Endothelial cell of umbilical vein (primary cell): ENCODE results near the gene RORC. TPM values are rescaled to one million over a fixed set of nuclear protein-coding genes. Genes with fewer than 3 reads are reported as not detected.

Experiments
- BruUV-seq: library from RNA; stranded (reverse); fragments of 400-500 nt; replicated peaks from 2 replicates; lab custom pipeline; 2021; lab: Mats Ljungman, UMichigan
- CTCF ChIA-PET: fragments of 300-600, 350-600 bp; sonication (Branson Sonifier 250); formaldehyde crosslinking; loops from one replicate; lab custom pipeline; 2021; ENCODE audit warnings: antibody characterized with exemption, inconsistent platforms; lab: Charles Lee
- POLR2A ChIA-PET: fragments of 300-600, 350-600 bp; sonication (Branson Sonifier 250); formaldehyde crosslinking; loops from one replicate; lab custom pipeline; 2021; ENCODE audit warnings: antibody characterized with exemption, inconsistent platforms; lab: Charles Lee
- DNase-seq: peaks from one replicate; pipeline ENCODE4 v3.0.0-alpha.2; 2011; ENCODE audit warnings: low read depth, low spot score
- FAIRE-seq: peaks from 2 replicates; lab custom pipeline; 2011; peaks lifted over from hg19 to GRCh38; lab: Jason Lieb, UNC
- H2AFZ ChIP-seq: 2 replicates; pipeline ENCODE4 v1.6.0; 2012; ENCODE audit warnings: low read depth, low read length, control low read depth, inconsistent platforms
- H3K27ac ChIP-seq: 2 replicates; pipeline ENCODE4 v1.5.1; 2011; ENCODE audit warnings: low read depth, mild to moderate bottlenecking, control low read depth, low read length, moderate library complexity; ENCODE audit not compliant: insufficient read depth
- H3K27me3 ChIP-seq, 2 experiments: 2 replicates each; pipeline versions ENCODE4 v1.6.0 to v1.6.1; 2011; ENCODE audit warnings: low read length in 2 of 2, mixed read lengths in 1 of 2; ENCODE audit not compliant: control insufficient read depth in 2 of 2, insufficient read depth in 2 of 2
- H3K36me3 ChIP-seq, 2 experiments: 2 replicates in 1 of 2; 3 replicates in 1 of 2; pipeline ENCODE4 v1.5.1; 2011; ENCODE audit warnings: low read length in 2 of 2, mild to moderate bottlenecking in 1 of 2, moderate library complexity in 1 of 2; ENCODE audit not compliant: control insufficient read depth in 2 of 2, insufficient read depth in 2 of 2; ENCODE audit errors: extremely low read depth in 1 of 2
- H3K4me1 ChIP-seq: 3 replicates; pipeline ENCODE4 v1.5.1; 2011; ENCODE audit warnings: mild to moderate bottlenecking, low read length; ENCODE audit not compliant: control insufficient read depth, insufficient read depth; ENCODE audit errors: extremely low read depth
- H3K4me2 ChIP-seq: 2 replicates; pipeline ENCODE4 v1.6.1; 2011; ENCODE audit warnings: low read length, control low read depth, mixed read lengths; ENCODE audit not compliant: insufficient read depth
- H3K4me3 ChIP-seq, 3 experiments: fragments of 200-600 bp in 1 of 3; sonication (generic), shearing (Covaris generic) in 1 of 3; replicated peaks in 1 of 3; 2 replicates each; pipeline ENCODE4 v1.5.1; 2011 to 2016; ENCODE audit warnings: control low read depth in 3 of 3, low read length in 3 of 3, mild to moderate bottlenecking in 2 of 3, inconsistent platforms in 1 of 3, low read depth in 1 of 3, moderate library complexity in 1 of 3; ENCODE audit not compliant: insufficient read depth in 1 of 3
- H3K79me2 ChIP-seq: 2 replicates; pipeline ENCODE4 v1.6.0; 2012; ENCODE audit warnings: low read length, inconsistent platforms; ENCODE audit not compliant: control insufficient read depth, insufficient read depth
- H3K9ac ChIP-seq: replicated peaks from 2 replicates; pipeline ENCODE3; 2011; ENCODE audit warnings: low read length, control low read depth; ENCODE audit not compliant: insufficient read depth; ENCODE audit errors: extremely low read depth
- H3K9me1 ChIP-seq: replicated peaks from 3 replicates; pipeline ENCODE4 v1.6.0; 2011; ENCODE audit warnings: mild to moderate bottlenecking, low read length; ENCODE audit not compliant: control insufficient read depth, insufficient read depth; ENCODE audit errors: extremely low read depth
- H3K9me3 ChIP-seq: replicated peaks from 2 replicates; pipeline ENCODE4 v1.5.1; 2012; ENCODE audit warnings: low read length, inconsistent platforms; ENCODE audit not compliant: control insufficient read depth, insufficient read depth
- H4K20me1 ChIP-seq: replicated peaks from 2 replicates; pipeline ENCODE3; 2011; ENCODE audit warnings: mild to moderate bottlenecking, low read length; ENCODE audit not compliant: control insufficient read depth, insufficient read depth; ENCODE audit errors: extremely low read depth
- EZH2 ChIP-seq: IDR thresholded peaks from 2 replicates; pipeline ENCODE4 v1.6.1; 2012; ENCODE audit warnings: borderline replicate concordance, low read depth, mild to moderate bottlenecking, moderate library complexity, low read length, inconsistent platforms; ENCODE audit not compliant: severe bottlenecking
- FOS ChIP-seq: IDR thresholded peaks from 2 replicates; pipeline ENCODE4 v1.6.1; 2011; ENCODE audit warnings: mild to moderate bottlenecking, low read length, moderate library complexity, borderline replicate concordance; ENCODE audit not compliant: insufficient read depth
- GATA2 ChIP-seq: IDR thresholded peaks from 2 replicates; pipeline ENCODE4 v1.7.0; 2011; ENCODE audit warnings: low read depth, mild to moderate bottlenecking, moderate library complexity, mixed read lengths, low read length; ENCODE audit not compliant: insufficient read length, insufficient read depth
- JUN ChIP-seq: IDR thresholded peaks from 2 replicates; pipeline ENCODE4 v1.6.1; 2011; ENCODE audit warnings: borderline replicate concordance, low read depth; ENCODE audit not compliant: insufficient read length, insufficient read depth
- MYC ChIP-seq: IDR thresholded peaks from one replicate; pipeline ENCODE4 v1.6.1; 2011; ENCODE audit warnings: mild to moderate bottlenecking, low read depth, low read length
- POLR2A ChIP-seq: IDR thresholded peaks from 2 replicates; pipeline ENCODE4 v1.6.1; 2012; ENCODE audit warnings: low read depth, mild to moderate bottlenecking, control low read depth, low read length
- POLR2AphosphoS5 ChIP-seq: IDR thresholded peaks from 2 replicates; pipeline ENCODE4 v1.6.1; 2012; ENCODE audit warnings: low read depth, mild to moderate bottlenecking, control low read depth, low read length, moderate library complexity; ENCODE audit not compliant: insufficient read depth
- dilution Hi-C: fragments of 300-500 bp; cut with MboI; formaldehyde crosslinking; loops from one replicate; pipeline ENCODE4 v1.15.0; 2019; ENCODE audit warnings: low sequenced_read_pairs; ENCODE audit not compliant: extremely low pct_ligation_motif_present
- intact Hi-C: fragments of 100-400 bp; cut with micrococcal nuclease; formaldehyde crosslinking; loops from one replicate; pipeline ENCODE4 v1.10.0; 2022
- polyA plus RNA-seq, 4 experiments: library from polyadenylated mRNA; depleted of rRNA in 3 of 4; stranded (reverse) in 3 of 4; unstranded in 1 of 4; fragments of >200 nt; gene quantifications; 2 replicates each; pipeline versions ENCODE4 v1.2.1 to v1.2.3, GENCODE V29; 2011 to 2012; ENCODE audit warnings: missing spikeins in 1 of 4
- total RNA-seq: library from RNA; stranded (reverse); gene quantifications from 2 replicates; pipeline ENCODE4 v1.2.3, GENCODE V29; 2021
- TF ChIP-seq, protein P1 (sequence below): IDR thresholded peaks from 2 replicates; pipeline ENCODE4 v1.6.1; 2011; ENCODE audit not compliant: insufficient read depth, insufficient read length
- TF ChIP-seq, protein P2 (sequence below), 2 donors: IDR thresholded peaks; 1 replicate in 1 of 2; 2 replicates in 1 of 2; pipeline ENCODE4 v1.5.1; 2011; ENCODE audit warnings: low read length in 2 of 2, mild to moderate bottlenecking in 2 of 2, moderate library complexity in 2 of 2, control low read depth in 1 of 2, inconsistent platforms in 1 of 2, low read depth in 1 of 2; ENCODE audit not compliant: insufficient read depth in 1 of 2; ENCODE audit errors: extremely low read depth in 1 of 2

Gene RORC
- total and polyA plus RNA-seq, 2 donors (not counting 3 experiments of a cell fraction or from before 2014, with no cell fraction given) = not detected

DNA sequence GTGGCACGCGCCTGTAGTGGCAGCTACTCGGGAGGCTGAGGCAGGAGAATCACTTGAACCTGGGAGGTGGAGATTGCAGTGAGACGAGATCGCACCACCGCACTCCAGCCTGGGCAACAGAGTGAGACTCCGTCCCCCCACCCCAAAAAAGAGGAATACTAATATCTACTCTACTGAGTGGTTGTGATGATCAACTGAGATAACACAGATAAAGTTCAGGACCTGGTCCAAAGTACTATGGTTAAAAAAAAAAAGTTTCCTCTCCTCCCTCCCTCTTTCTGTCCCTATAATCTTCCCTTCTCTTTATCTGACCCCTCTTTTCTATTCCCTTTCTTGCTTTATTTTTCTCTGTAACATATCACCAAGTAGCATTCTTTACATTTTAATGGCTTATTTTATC, 4.0 kb upstream of the RORC start:
- intact Hi-C loops = loop anchor here (5.0 kb wide), 2 partner anchors 488 to 533 kb away; partner anchors contain the start of gene RFX5
- no peaks in the 10 kb centered on the region for H3K79me2 ChIP-seq
- no peaks in the 10 kb centered on the region for H3K9me3 ChIP-seq
- TF ChIP-seq, protein P1, sequence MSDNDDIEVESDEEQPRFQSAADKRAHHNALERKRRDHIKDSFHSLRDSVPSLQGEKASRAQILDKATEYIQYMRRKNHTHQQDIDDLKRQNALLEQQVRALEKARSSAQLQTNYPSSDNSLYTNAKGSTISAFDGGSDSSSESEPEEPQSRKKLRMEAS = no peak
- no peak for TF ChIP-seq POLR2A
- TF ChIP-seq MYC = no peak
- no peak for TF ChIP-seq FOS
- no peak for TF ChIP-seq POLR2AphosphoS5
- no peak for TF ChIP-seq GATA2
- no peak for TF ChIP-seq EZH2
- TF ChIP-seq JUN = no peak
- TF ChIP-seq, protein P2, sequence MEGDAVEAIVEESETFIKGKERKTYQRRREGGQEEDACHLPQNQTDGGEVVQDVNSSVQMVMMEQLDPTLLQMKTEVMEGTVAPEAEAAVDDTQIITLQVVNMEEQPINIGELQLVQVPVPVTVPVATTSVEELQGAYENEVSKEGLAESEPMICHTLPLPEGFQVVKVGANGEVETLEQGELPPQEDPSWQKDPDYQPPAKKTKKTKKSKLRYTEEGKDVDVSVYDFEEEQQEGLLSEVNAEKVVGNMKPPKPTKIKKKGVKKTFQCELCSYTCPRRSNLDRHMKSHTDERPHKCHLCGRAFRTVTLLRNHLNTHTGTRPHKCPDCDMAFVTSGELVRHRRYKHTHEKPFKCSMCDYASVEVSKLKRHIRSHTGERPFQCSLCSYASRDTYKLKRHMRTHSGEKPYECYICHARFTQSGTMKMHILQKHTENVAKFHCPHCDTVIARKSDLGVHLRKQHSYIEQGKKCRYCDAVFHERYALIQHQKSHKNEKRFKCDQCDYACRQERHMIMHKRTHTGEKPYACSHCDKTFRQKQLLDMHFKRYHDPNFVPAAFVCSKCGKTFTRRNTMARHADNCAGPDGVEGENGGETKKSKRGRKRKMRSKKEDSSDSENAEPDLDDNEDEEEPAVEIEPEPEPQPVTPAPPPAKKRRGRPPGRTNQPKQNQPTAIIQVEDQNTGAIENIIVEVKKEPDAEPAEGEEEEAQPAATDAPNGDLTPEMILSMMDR (IDR thresholded peaks at IDR 0.05; ENCODE audit: extremely low read depth in 1 of 2, insufficient read depth in 1 of 2, low read depth in 1 of 2, low read length in 2 of 2) = no peak
- FAIRE-seq (no peak), DNase-seq (no peak)
- CTCF ChIA-PET = interaction anchor here (0.7 to 2.3 kb wide), 12 partner anchors 15 to 584 kb away, joined by 3 to 17 read pairs (median 8); partner anchors contain the start of gene TDRKH
- H4K20me1 ChIP-seq = no peaks in the 10 kb centered on the region
- H3K9me1 ChIP-seq = no peaks in the 10 kb centered on the region
- H3K4me1 ChIP-seq = peaks cover 6% of the 10 kb centered on the region
- H3K4me3 ChIP-seq = no peak overlapping the region
- no peak overlapping the region for H2AFZ ChIP-seq
- dilution Hi-C loops = no loop called here
- peaks cover 7 to 9% of the 10 kb centered on the region in 2 experiments for H3K27me3 ChIP-seq
- no peak overlapping the region for H3K4me2 ChIP-seq
- no peak overlapping the region for H3K27ac ChIP-seq
- H3K9ac ChIP-seq = no peak overlapping the region
- POLR2A ChIA-PET = no interaction called here
- H3K36me3 ChIP-seq = no peaks in the 10 kb centered on the region
- BruUV-seq = no TSS peak
